Transverse colon (tissue), 3 donors: ENCODE results near the gene FOCAD.

Experiments
- EP300 ChIP-seq: sonication (generic); formaldehyde crosslinking; IDR thresholded peaks from one replicate; pipeline ENCODE4 v1.6.1; 2017; ENCODE audit warnings: antibody characterized with exemption, low read depth
- POLR2A ChIP-seq: fragments of 450-650 bp; IDR thresholded peaks from one replicate; pipeline ENCODE4 v1.6.1; 2016; ENCODE audit warnings: antibody characterized with exemption, mild to moderate bottlenecking, moderate library complexity
- TF ChIP-seq, protein P1 (sequence below), 5 experiments: fragments of 200-600 bp in 3 of 5; fragments of 450-650 bp in 2 of 5; sonication (generic) in 3 of 5; IDR thresholded peaks; 1 replicate in 2 of 5; 2 replicates in 3 of 5; pipeline ENCODE4 v1.5.1; 2016 to 2017; ENCODE audit warnings: antibody characterized with exemption in 5 of 5, inconsistent platforms in 3 of 5, mild to moderate bottlenecking in 2 of 5, moderate library complexity in 1 of 5

DNA sequence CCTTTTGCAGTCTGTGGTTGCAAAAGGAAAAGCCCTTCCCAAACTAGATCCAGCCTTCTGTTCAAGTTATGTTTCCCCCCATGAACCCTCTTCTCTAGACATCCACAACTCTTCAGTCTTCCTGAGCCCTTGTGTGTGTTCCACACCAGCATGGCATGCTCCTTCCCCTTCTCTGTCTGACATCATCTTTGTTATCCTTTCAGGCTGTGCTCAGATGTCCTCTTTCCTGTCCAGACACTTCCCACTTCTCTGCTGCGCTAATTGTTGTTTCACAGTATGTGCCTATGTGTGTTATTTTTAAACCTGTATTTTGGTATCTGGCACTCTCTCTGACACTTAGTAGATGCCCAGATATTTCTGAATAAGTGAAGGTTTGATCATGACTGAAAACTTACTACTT lies 38.2 kb downstream of the FOCAD start:
- TF ChIP-seq, protein P1, sequence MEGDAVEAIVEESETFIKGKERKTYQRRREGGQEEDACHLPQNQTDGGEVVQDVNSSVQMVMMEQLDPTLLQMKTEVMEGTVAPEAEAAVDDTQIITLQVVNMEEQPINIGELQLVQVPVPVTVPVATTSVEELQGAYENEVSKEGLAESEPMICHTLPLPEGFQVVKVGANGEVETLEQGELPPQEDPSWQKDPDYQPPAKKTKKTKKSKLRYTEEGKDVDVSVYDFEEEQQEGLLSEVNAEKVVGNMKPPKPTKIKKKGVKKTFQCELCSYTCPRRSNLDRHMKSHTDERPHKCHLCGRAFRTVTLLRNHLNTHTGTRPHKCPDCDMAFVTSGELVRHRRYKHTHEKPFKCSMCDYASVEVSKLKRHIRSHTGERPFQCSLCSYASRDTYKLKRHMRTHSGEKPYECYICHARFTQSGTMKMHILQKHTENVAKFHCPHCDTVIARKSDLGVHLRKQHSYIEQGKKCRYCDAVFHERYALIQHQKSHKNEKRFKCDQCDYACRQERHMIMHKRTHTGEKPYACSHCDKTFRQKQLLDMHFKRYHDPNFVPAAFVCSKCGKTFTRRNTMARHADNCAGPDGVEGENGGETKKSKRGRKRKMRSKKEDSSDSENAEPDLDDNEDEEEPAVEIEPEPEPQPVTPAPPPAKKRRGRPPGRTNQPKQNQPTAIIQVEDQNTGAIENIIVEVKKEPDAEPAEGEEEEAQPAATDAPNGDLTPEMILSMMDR (IDR thresholded peaks at IDR 0.05) = no peak
- TF ChIP-seq POLR2A (no peak), EP300 (no peak)
